WTC11 (cell line): ENCODE results near the gene CDK2AP2. TPM values are rescaled to one million over a fixed set of nuclear protein-coding genes. Genes with fewer than 3 reads are reported as not detected.
A peak's percentile ranks its signal among the peaks of the same experiment; 100 is the strongest.

Source experiments
- ATAC-seq: fragments of 200-7000 bp; cut with Tn5 transposase; 2 replicates; pipeline ENCODE4 v1.10.0; 2021; ENCODE audit warnings: mild to moderate bottlenecking, moderate library complexity
- CTCF ChIA-PET: fragments of 300-600 bp; sonication (Branson Sonifier 250); formaldehyde crosslinking; loops from one replicate; lab custom pipeline; 2021; ENCODE audit warnings: antibody characterized with exemption; lab: Charles Lee
- POLR2A ChIA-PET: fragments of 350-600 bp; sonication (Branson Sonifier 250); formaldehyde crosslinking; loops from one replicate; lab custom pipeline; 2021; ENCODE audit warnings: antibody characterized with exemption; lab: Charles Lee
- DNase-seq: peaks from one replicate; pipeline ENCODE4 v3.0.0; 2021; ENCODE audit warnings: low spot score
- H3K27ac Mint-ChIP-seq: 2 replicates; pipeline ENCODE4 v1.8.0; 2021; ENCODE audit warnings: mixed read lengths
- H3K27me3 Mint-ChIP-seq: 2 replicates; pipeline ENCODE4 v1.8.0; 2021; ENCODE audit warnings: low read depth, mild to moderate bottlenecking, moderate library complexity, mixed read lengths
- H3K36me3 Mint-ChIP-seq: 2 replicates; pipeline ENCODE4 v1.8.0; 2021; ENCODE audit warnings: mixed read lengths
- H3K4me1 Mint-ChIP-seq: 2 replicates; pipeline ENCODE4 v1.8.0; 2022; ENCODE audit warnings: mixed read lengths
- H3K4me3 Mint-ChIP-seq: 2 replicates; pipeline ENCODE4 v1.8.0; 2021; ENCODE audit warnings: mild to moderate bottlenecking, moderate library complexity, mixed read lengths
- H3K9me3 Mint-ChIP-seq: 2 replicates; pipeline ENCODE4 v1.8.0; 2021; ENCODE audit warnings: mixed read lengths
- CREB1 ChIP-seq: sonication (generic); formaldehyde crosslinking; IDR thresholded peaks from 2 replicates; pipeline ENCODE4 v1.8.0; 2023; ENCODE audit warnings: mild to moderate bottlenecking, missing genetic modification reagents
- CREM ChIP-seq: sonication (generic); formaldehyde crosslinking; IDR thresholded peaks from 2 replicates; pipeline ENCODE4 v1.8.1; 2022; ENCODE audit warnings: mild to moderate bottlenecking, missing genetic modification reagents, moderate library complexity
- E2F1 ChIP-seq: sonication (generic); formaldehyde crosslinking; IDR thresholded peaks from 2 replicates; pipeline ENCODE4 v1.8.0; 2022; ENCODE audit warnings: mild to moderate bottlenecking, missing genetic modification reagents
- ESRRA ChIP-seq: sonication (generic); formaldehyde crosslinking; IDR thresholded peaks from 2 replicates; pipeline ENCODE4 v1.8.1; 2022; ENCODE audit warnings: mild to moderate bottlenecking, missing genetic modification reagents, borderline replicate concordance
- FOXK1 ChIP-seq: sonication (generic); formaldehyde crosslinking; IDR thresholded peaks from 2 replicates; pipeline ENCODE4 v1.8.0; 2022; ENCODE audit warnings: mild to moderate bottlenecking, moderate library complexity, missing genetic modification reagents
- FOXP4 ChIP-seq: sonication (generic); formaldehyde crosslinking; IDR thresholded peaks from 2 replicates; pipeline ENCODE4 v1.8.0; 2022; ENCODE audit warnings: mild to moderate bottlenecking, missing genetic modification reagents
- GTF2I ChIP-seq: fragments of 250-450 bp; sonication (Bioruptor Pico); conservative IDR thresholded peaks from 2 replicates; pipeline ENCODE4 v1.4.0; 2021; ENCODE audit warnings: mild to moderate bottlenecking
- IRF2 ChIP-seq: sonication (generic); formaldehyde crosslinking; IDR thresholded peaks from 2 replicates; pipeline ENCODE4 v1.8.0; 2022; ENCODE audit warnings: low read depth, missing genetic modification reagents, borderline replicate concordance
- MYBL2 ChIP-seq: sonication (generic); formaldehyde crosslinking; IDR thresholded peaks from 2 replicates; pipeline ENCODE4 v1.8.1; 2023; ENCODE audit warnings: mild to moderate bottlenecking, moderate library complexity, missing genetic modification reagents
- NFE2L1 ChIP-seq: sonication (generic); formaldehyde crosslinking; IDR thresholded peaks from 2 replicates; pipeline ENCODE4 v1.8.1; 2023; ENCODE audit warnings: missing genetic modification reagents
- OVOL2 ChIP-seq: fragments of 250-450 bp; sonication (Bioruptor Pico); IDR thresholded peaks from 2 replicates; pipeline ENCODE4 v1.9.0; 2021; ENCODE audit warnings: mild to moderate bottlenecking, borderline replicate concordance
- SMAD4 ChIP-seq: sonication (generic); formaldehyde crosslinking; IDR thresholded peaks from 2 replicates; pipeline ENCODE4 v1.8.0; 2022; ENCODE audit warnings: mild to moderate bottlenecking, missing genetic modification reagents
- SOX15 ChIP-seq: fragments of 250-450 bp; sonication (Bioruptor Pico); IDR thresholded peaks from 2 replicates; pipeline ENCODE4 v1.9.0; 2021; ENCODE audit warnings: mild to moderate bottlenecking
- SP1 ChIP-seq: sonication (generic); formaldehyde crosslinking; conservative IDR thresholded peaks from 2 replicates; pipeline ENCODE4 v1.8.1; 2022; ENCODE audit warnings: missing genetic modification reagents
- STAT6 ChIP-seq: sonication (generic); formaldehyde crosslinking; conservative IDR thresholded peaks from 2 replicates; pipeline ENCODE4 v1.8.1; 2023; ENCODE audit warnings: mild to moderate bottlenecking, low read depth, missing genetic modification reagents, moderate library complexity
- ZNF121 ChIP-seq: sonication (generic); formaldehyde crosslinking; IDR thresholded peaks from 2 replicates; pipeline ENCODE4 v1.8.0; 2023; ENCODE audit warnings: missing genetic modification reagents
- ZNF138 ChIP-seq: sonication (generic); formaldehyde crosslinking; conservative IDR thresholded peaks from 2 replicates; pipeline ENCODE4 v1.8.1; 2022; ENCODE audit warnings: mild to moderate bottlenecking, moderate library complexity, missing genetic modification reagents
- ZNF219 ChIP-seq: sonication (generic); formaldehyde crosslinking; IDR thresholded peaks from 2 replicates; pipeline ENCODE4 v1.8.0; 2023; ENCODE audit warnings: missing genetic modification reagents, mild to moderate bottlenecking, borderline replicate concordance
- ZNF232 ChIP-seq: sonication (generic); formaldehyde crosslinking; IDR thresholded peaks from 2 replicates; pipeline ENCODE4 v1.8.0; 2022; ENCODE audit warnings: mild to moderate bottlenecking, missing genetic modification reagents
- ZNF263 ChIP-seq: sonication (generic); formaldehyde crosslinking; IDR thresholded peaks from 2 replicates; pipeline ENCODE4 v1.8.1; 2022; ENCODE audit warnings: low read depth, mild to moderate bottlenecking, moderate library complexity, missing genetic modification reagents
- ZNF423 ChIP-seq: fragments of 250-450 bp; sonication (Bioruptor Pico); IDR thresholded peaks from 2 replicates; pipeline ENCODE4 v2.1.2; 2022; ENCODE audit warnings: mild to moderate bottlenecking, moderate library complexity
- ZNF425 ChIP-seq: fragments of 250-450 bp; sonication (Bioruptor Pico); conservative IDR thresholded peaks from 2 replicates; pipeline ENCODE4 v1.9.0; 2021; ENCODE audit warnings: mild to moderate bottlenecking
- total RNA-seq: library from RNA; stranded (reverse); gene quantifications from 3 replicates; pipeline ENCODE4 v1.2.3, GENCODE V29; 2021

The CDK2AP2 gene
- total RNA-seq, 1 experiment from 2014 or later, result 53.1 TPM

- DNase-seq (peak; percentile 79), ATAC-seq (peak; percentile 83)
- no peak overlapping the region for H3K4me3 Mint-ChIP-seq
Measured at GRCh38 chr11:67492801-67493547, 15.0 kb downstream of the CDK2AP2 start.

GRCh38 chr11:67492069-67492727, 15.8 kb downstream of the CDK2AP2 start:
- H3K4me3 Mint-ChIP-seq, result no peak overlapping the region
- no peaks in the 10 kb centered on the region for H3K9me3 Mint-ChIP-seq
- ChIA-PET CTCF (interaction anchor here (1.2 to 1.3 kb wide), 3 partner anchors 9 to 138 kb away, joined by 4 to 6 read pairs (median 4); partner anchors contain the start of genes AIP, NUDT8 and PPP1CA), POLR2A (interaction anchor here (0.7 kb wide), 1 partner anchor 42 kb away, joined by 3 read pairs; no protein-coding TSS in a partner anchor)
- H3K36me3 Mint-ChIP-seq, result peaks cover 10% of the 10 kb centered on the region; the same call in 1 of the 2 replicates
- DNase-seq, result no peak
- H3K27me3 Mint-ChIP-seq, result no peaks in the 10 kb centered on the region
- no peak overlapping the region for H3K27ac Mint-ChIP-seq
- H3K4me1 Mint-ChIP-seq, result no peaks in the 10 kb centered on the region
- no peak for ATAC-seq
- TF ChIP-seq SMAD4 (CRISPR knock-in tag) (no peak), ZNF121 (CRISPR knock-in tag) (no peak), ZNF138 (CRISPR knock-in tag) (no peak), E2F1 (CRISPR knock-in tag) (no peak), ZNF263 (no peak), IRF2 (CRISPR knock-in tag) (no peak), FOXK1 (CRISPR knock-in tag) (no peak), NFE2L1 (CRISPR knock-in tag) (no peak), SP1 (CRISPR knock-in tag) (no peak), ZNF232 (no peak), CREM (no peak)

More at GRCh38 chr11:67492801-67493547, 15.0 kb downstream of the CDK2AP2 start:
- H3K36me3 Mint-ChIP-seq, result peaks cover 5% of the 10 kb centered on the region; the same call in 1 of the 2 replicates
- H3K9me3 Mint-ChIP-seq, result no peaks in the 10 kb centered on the region
- TF ChIP-seq SOX15 (CRISPR knock-in tag), result no peak
- TF ChIP-seq GTF2I (CRISPR knock-in tag), result no peak
- no peak for TF ChIP-seq FOXP4 (CRISPR knock-in tag)
- no peak for TF ChIP-seq ZNF423 (CRISPR knock-in tag)
- no peak for TF ChIP-seq MYBL2 (CRISPR knock-in tag)
- no peak for TF ChIP-seq CREB1 (CRISPR knock-in tag)
- no peak for TF ChIP-seq STAT6 (CRISPR knock-in tag)
- TF ChIP-seq ZNF425 (CRISPR knock-in tag), result no peak
- TF ChIP-seq OVOL2 (CRISPR knock-in tag), result no peak
- no peak for TF ChIP-seq ZNF219 (CRISPR knock-in tag)
- TF ChIP-seq ESRRA, result no peak
- POLR2A ChIA-PET, result interaction anchor here (0.9 kb wide), 1 partner anchor 24 kb away, joined by 3 read pairs; the partner anchor contains the start of gene TMEM134
- CTCF ChIA-PET, result interaction anchor here (0.8 to 1.3 kb wide), 4 partner anchors 10 to 147 kb away, joined by 4 to 6 read pairs (median 4); partner anchors contain the start of genes AIP, NUDT8 and PPP1CA
- no peaks in the 10 kb centered on the region for H3K4me1 Mint-ChIP-seq
- H3K27me3 Mint-ChIP-seq, result no peaks in the 10 kb centered on the region
- H3K27ac Mint-ChIP-seq, result no peak overlapping the region
